Keratinocyte (primary cell): ENCODE results near the gene F13B. TPM values are rescaled to one million over a fixed set of nuclear protein-coding genes. Genes with fewer than 3 reads are reported as not detected.
"Not testable (repeated sequence)": the region's sequence is repeated elsewhere in the genome, so short reads cannot be mapped to it uniquely, and the experiment has no call there.

ENCODE experiments used
- DNase-seq: peaks from one replicate; pipeline ENCODE4 v3.0.0-alpha.2; 2011; ENCODE audit warnings: low read depth, missing footprints, low spot score
- FAIRE-seq: peaks from 2 replicates; lab custom pipeline; 2011; peaks lifted over from hg19 to GRCh38; lab: Jason Lieb, UNC
- H2AFZ ChIP-seq: 2 replicates; pipeline ENCODE4 v1.6.0; 2012; ENCODE audit warnings: low read length, control low read depth, inconsistent platforms; ENCODE audit not compliant: control insufficient read depth
- H3K27ac ChIP-seq: 2 replicates; pipeline ENCODE4 v1.5.1; 2011; ENCODE audit warnings: low read length; ENCODE audit not compliant: control insufficient read depth, insufficient read depth
- H3K27me3 ChIP-seq: 3 replicates; pipeline ENCODE4 v1.6.0; 2011; ENCODE audit warnings: low read length; ENCODE audit not compliant: control insufficient read depth, insufficient read depth; ENCODE audit errors: extremely low read depth
- H3K36me3 ChIP-seq, 2 experiments: 2 replicates in 1 of 2; 3 replicates in 1 of 2; pipeline ENCODE4 v1.5.1; 2011; ENCODE audit warnings: low read length in 2 of 2, mild to moderate bottlenecking in 1 of 2; ENCODE audit not compliant: control insufficient read depth in 2 of 2, insufficient read depth in 2 of 2; ENCODE audit errors: extremely low read depth in 1 of 2
- H3K4me1 ChIP-seq: 3 replicates; pipeline ENCODE4 v1.5.1; 2011; ENCODE audit warnings: low read length; ENCODE audit not compliant: control insufficient read depth, insufficient read depth; ENCODE audit errors: extremely low read depth
- H3K4me2 ChIP-seq: 3 replicates; pipeline ENCODE4 v1.6.0; 2011; ENCODE audit warnings: low read depth, low read length; ENCODE audit not compliant: control insufficient read depth, insufficient read depth; ENCODE audit errors: extremely low read depth
- H3K4me3 ChIP-seq, 3 experiments: fragments of 200-600 bp in 1 of 3; sonication (generic) in 1 of 3; 2 replicates in 2 of 3; 3 replicates in 1 of 3; pipeline ENCODE4 v1.5.1; 2011 to 2016; ENCODE audit warnings: low read length in 3 of 3, mild to moderate bottlenecking in 3 of 3, control low read depth in 2 of 3, inconsistent platforms in 1 of 3, low read depth in 1 of 3, mixed read lengths in 1 of 3, mixed run types in 1 of 3, moderate library complexity in 1 of 3; ENCODE audit not compliant: control insufficient read depth in 2 of 3, insufficient read depth in 2 of 3; ENCODE audit errors: extremely low read depth in 1 of 3
- H3K79me2 ChIP-seq: 2 replicates; pipeline ENCODE4 v1.6.0; 2012; ENCODE audit warnings: low read length; ENCODE audit not compliant: control insufficient read depth, insufficient read depth
- H3K9ac ChIP-seq: 3 replicates; pipeline ENCODE4 v1.6.0; 2011; ENCODE audit warnings: low read length; ENCODE audit not compliant: control insufficient read depth, insufficient read depth; ENCODE audit errors: extremely low read depth
- H3K9me1 ChIP-seq: 3 replicates; pipeline ENCODE4 v1.6.0; 2011; ENCODE audit warnings: low read length; ENCODE audit not compliant: control insufficient read depth, insufficient read depth; ENCODE audit errors: extremely low read depth
- H3K9me3 ChIP-seq: 2 replicates; pipeline ENCODE4 v1.5.1; 2012; ENCODE audit warnings: low read depth, low read length; ENCODE audit not compliant: control insufficient read depth
- H4K20me1 ChIP-seq: 3 replicates; pipeline ENCODE4 v1.6.0; 2011; ENCODE audit warnings: low read length; ENCODE audit not compliant: control insufficient read depth, insufficient read depth; ENCODE audit errors: extremely low read depth
- EZH2 ChIP-seq: IDR thresholded peaks from one replicate; pipeline ENCODE4 v1.6.1; 2012; ENCODE audit warnings: inconsistent platforms, mild to moderate bottlenecking, low read length, moderate library complexity
- dilution Hi-C: fragments of 300-500 bp; cut with MboI; formaldehyde crosslinking; loops from one replicate; pipeline ENCODE4 v1.7.0; 2020; ENCODE audit warnings: low sequenced_read_pairs; ENCODE audit not compliant: extremely low pct_ligation_motif_present
- polyA plus RNA-seq, 5 experiments: library from polyadenylated mRNA; depleted of rRNA in 3 of 5; stranded (reverse) in 3 of 5; stranded (forward) in 1 of 5; unstranded in 1 of 5; fragments of >200 nt; gene quantifications; 1 replicate in 1 of 5; 2 replicates in 3 of 5; 3 replicates in 1 of 5; pipeline versions ENCODE4 v1.2.1 to v1.2.3, GENCODE V29; 2011 to 2012; ENCODE audit warnings: missing spikeins in 2 of 5, low read depth in 1 of 5, low replicate concordance in 1 of 5
- TF ChIP-seq, protein P1 (sequence below), 3 experiments: IDR thresholded peaks in 1 of 3; conservative IDR thresholded peaks in 1 of 3; optimal IDR thresholded peaks in 1 of 3; 2 replicates in 2 of 3; 3 replicates in 1 of 3; pipeline versions ENCODE3 to v1.5.1; 2011; ENCODE audit warnings: low read length in 3 of 3, mild to moderate bottlenecking in 3 of 3, moderate library complexity in 2 of 3, control low read depth in 1 of 3, inconsistent platforms in 1 of 3; ENCODE audit not compliant: insufficient read depth in 2 of 3; ENCODE audit errors: extremely low read depth in 1 of 3

F13B gene
- polyA plus RNA-seq, 1 donor (not counting 4 experiments of a cell fraction or from before 2014, with no cell fraction given), result not detected

DNA sequence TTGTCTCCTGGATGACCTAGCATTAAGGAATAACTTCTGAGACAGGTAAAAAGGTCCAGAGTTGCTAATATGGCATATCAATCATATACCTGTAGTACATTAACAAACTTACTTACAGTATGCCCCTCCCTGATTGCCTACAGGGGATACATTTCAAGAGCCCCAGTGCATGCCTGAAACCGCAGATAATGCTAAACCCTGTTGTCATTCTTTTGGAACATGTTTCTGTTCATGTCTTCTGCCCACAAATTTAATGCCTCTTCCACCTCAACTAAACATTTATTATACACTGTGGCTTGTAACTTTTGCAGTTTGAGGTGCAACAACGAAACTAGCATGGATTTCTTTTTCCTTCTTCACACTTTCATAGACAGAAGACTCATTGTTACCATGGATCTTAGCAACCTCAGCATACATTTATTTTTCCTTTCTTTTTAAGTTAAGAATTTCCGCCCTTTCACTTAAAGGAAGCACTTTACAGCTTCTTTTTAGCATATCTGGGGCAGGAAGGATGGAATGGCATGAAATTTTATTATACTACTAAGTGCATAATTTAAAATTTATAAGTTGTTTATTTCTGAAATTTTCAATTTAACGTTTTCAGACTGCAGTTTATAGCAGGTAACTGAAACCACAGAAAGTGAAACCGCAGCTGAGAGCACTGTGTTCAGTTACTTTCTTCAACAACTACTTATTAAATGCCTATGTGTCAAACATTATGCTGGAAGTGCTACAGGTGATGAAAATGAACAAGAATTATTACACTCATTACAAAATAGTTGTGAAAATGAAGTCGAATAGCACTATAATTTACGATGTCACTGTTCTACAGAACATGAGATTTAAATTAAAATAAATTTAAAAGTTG is 25.3 kb downstream of the F13B start:
- Histone ChIP-seq H3K9me1 (no peaks in the 10 kb centered on the region), H3K27me3 (no peaks in the 10 kb centered on the region), H3K36me3 (no peaks in the 10 kb centered on the region), H3K9ac (no peak overlapping the region), H2AFZ (peak overlapping the region; percentile 36), H3K79me2 (no peaks in the 10 kb centered on the region), H3K27ac (no peak overlapping the region), H3K4me3 (no peak overlapping the region), H4K20me1 (no peaks in the 10 kb centered on the region), H3K4me1 (peaks cover 2% of the 10 kb centered on the region), H3K9me3 (no peaks in the 10 kb centered on the region), H3K4me2 (no peak overlapping the region)
- DNase-seq (no peak), FAIRE-seq (peak; percentile 52)
- TF ChIP-seq, protein P1, sequence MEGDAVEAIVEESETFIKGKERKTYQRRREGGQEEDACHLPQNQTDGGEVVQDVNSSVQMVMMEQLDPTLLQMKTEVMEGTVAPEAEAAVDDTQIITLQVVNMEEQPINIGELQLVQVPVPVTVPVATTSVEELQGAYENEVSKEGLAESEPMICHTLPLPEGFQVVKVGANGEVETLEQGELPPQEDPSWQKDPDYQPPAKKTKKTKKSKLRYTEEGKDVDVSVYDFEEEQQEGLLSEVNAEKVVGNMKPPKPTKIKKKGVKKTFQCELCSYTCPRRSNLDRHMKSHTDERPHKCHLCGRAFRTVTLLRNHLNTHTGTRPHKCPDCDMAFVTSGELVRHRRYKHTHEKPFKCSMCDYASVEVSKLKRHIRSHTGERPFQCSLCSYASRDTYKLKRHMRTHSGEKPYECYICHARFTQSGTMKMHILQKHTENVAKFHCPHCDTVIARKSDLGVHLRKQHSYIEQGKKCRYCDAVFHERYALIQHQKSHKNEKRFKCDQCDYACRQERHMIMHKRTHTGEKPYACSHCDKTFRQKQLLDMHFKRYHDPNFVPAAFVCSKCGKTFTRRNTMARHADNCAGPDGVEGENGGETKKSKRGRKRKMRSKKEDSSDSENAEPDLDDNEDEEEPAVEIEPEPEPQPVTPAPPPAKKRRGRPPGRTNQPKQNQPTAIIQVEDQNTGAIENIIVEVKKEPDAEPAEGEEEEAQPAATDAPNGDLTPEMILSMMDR (optimal IDR thresholded peaks at IDR 0.05 in 1 of 3, IDR thresholded peaks at IDR 0.05 in 1 of 3, conservative IDR thresholded peaks at IDR 0.05 in 1 of 3; ENCODE audit: extremely low read depth in 1 of 3, insufficient read depth in 2 of 3, low read length in 3 of 3), result no peak
- TF ChIP-seq EZH2, result no peak
- dilution Hi-C loops, result no loop called here

DNA sequence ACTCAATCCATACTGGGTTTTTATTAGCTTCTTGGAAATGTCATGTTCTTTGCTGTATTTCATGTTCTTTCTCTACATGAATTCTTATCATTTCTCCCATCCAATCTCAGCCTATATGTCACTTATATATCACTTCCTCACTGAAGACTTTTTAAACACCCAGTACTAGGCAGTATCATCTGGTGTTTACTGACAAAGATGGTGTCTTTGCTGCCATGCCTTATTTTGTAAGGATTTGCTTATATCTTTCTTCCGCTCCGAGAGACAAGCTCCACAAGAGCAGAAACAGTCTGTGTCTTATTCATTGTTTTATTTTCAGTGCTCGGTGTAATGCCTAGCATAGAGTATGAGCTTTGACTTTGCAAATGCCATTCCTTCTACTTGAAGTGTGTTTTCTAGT is 30.2 kb downstream of the F13B start:
- no peak for TF ChIP-seq EZH2
- TF ChIP-seq, protein P1 (optimal IDR thresholded peaks at IDR 0.05 in 1 of 3, IDR thresholded peaks at IDR 0.05 in 1 of 3, conservative IDR thresholded peaks at IDR 0.05 in 1 of 3; ENCODE audit: extremely low read depth in 1 of 3, insufficient read depth in 2 of 3, low read length in 3 of 3), result no peak
- Histone ChIP-seq H3K27me3 (no peaks in the 10 kb centered on the region), H3K9me3 (no peaks in the 10 kb centered on the region), H3K9me1 (no peaks in the 10 kb centered on the region), H3K4me3 (no peak overlapping the region), H3K4me1 (peaks cover 8% of the 10 kb centered on the region), H3K79me2 (no peaks in the 10 kb centered on the region), H3K27ac (no peak overlapping the region), H3K36me3 (no peaks in the 10 kb centered on the region), H4K20me1 (no peaks in the 10 kb centered on the region), H2AFZ (no peak overlapping the region), H3K4me2 (no peak overlapping the region), H3K9ac (no peak overlapping the region)
- DNase-seq, result no peak
- no peak for FAIRE-seq
- dilution Hi-C loops, result no loop called here

DNA sequence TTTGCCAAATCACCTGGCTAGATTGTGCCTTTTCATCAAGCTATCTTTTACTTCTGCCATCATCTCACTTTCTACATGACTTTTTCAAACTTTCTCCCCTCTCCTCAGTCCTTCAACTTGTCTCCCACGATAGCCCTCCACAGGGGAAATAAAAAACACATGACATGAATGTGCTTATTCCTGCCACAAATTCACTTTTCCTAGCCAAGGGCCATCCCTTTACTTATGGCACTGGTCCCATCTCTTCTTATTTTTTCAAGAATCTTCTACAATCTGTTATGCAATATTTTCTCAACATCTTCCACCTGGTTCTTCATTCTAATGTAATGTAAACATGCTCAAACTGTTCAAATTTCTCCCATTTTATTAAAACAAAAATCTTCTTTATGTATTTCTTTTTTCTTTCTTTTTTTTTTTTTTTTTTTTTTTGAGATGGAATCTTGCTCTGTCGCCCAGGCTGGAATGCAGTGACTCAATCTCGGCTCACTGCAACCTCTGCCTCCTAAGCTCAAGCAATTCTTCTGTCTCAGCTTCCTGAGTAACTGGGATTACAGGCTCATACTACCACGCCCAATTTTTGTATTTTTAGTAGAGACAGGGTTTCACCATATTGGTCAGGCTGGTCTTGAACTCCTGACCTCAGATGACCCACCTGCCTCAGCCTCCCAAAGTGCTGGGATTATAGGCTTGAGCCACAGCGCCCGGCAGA is 32.3 kb downstream of the F13B start:
- H3K9ac ChIP-seq, H3K36me3 ChIP-seq, H3K27me3 ChIP-seq, H3K79me2 ChIP-seq, H3K9me3 ChIP-seq, H3K4me1 ChIP-seq, H3K9me1 ChIP-seq, dilution Hi-C loops, DNase-seq, H4K20me1 ChIP-seq, FAIRE-seq, H3K27ac ChIP-seq: not testable (repeated sequence)
- peak overlapping the region; percentile 27 for H2AFZ ChIP-seq
- peak overlapping the region; percentile 25 for H3K4me2 ChIP-seq
- H3K4me3 ChIP-seq, result peak overlapping the region in 1 of 3 experiments; percentile 6
